DOHH2 (cell line): ENCODE results near the gene ZIM2.

Experiments
- H3F3A ChIP-seq: fragments of 200-600 bp; sonication (generic), shearing (Covaris generic); 2 replicates; pipeline ENCODE4 v1.6.0; 2016; ENCODE audit warnings: antibody characterized with exemption, mild to moderate bottlenecking; ENCODE audit not compliant: control insufficient read depth, insufficient read depth
- H3K27ac ChIP-seq: fragments of 200-600 bp; sonication (generic); 2 replicates; pipeline ENCODE4 v1.5.1; 2014; ENCODE audit warnings: low read depth, mild to moderate bottlenecking, low read length, moderate library complexity
- H3K27me3 ChIP-seq: fragments of 200-600 bp; sonication (generic); 2 replicates; pipeline ENCODE4 v1.6.1; 2014; ENCODE audit warnings: mild to moderate bottlenecking, low read length, mixed read lengths; ENCODE audit not compliant: control insufficient read depth
- H3K36me3 ChIP-seq: fragments of 200-600 bp; sonication (generic); 2 replicates; pipeline ENCODE4 v1.6.1; 2014; ENCODE audit warnings: mild to moderate bottlenecking, low read length, moderate library complexity, mixed read lengths; ENCODE audit not compliant: control insufficient read depth
- H3K4me1 ChIP-seq: fragments of 200-600 bp; sonication (generic); 2 replicates; pipeline ENCODE4 v1.6.1; 2014; ENCODE audit warnings: mild to moderate bottlenecking, low read length, mixed read lengths; ENCODE audit not compliant: control insufficient read depth
- H3K4me2 ChIP-seq: fragments of 200-600 bp; sonication (generic); 2 replicates; pipeline ENCODE4 v1.6.0; 2014; ENCODE audit warnings: mild to moderate bottlenecking, low read length, moderate library complexity
- H3K4me3 ChIP-seq: fragments of 200-600 bp; sonication (generic); 2 replicates; pipeline ENCODE4 v1.5.1; 2014; ENCODE audit warnings: mild to moderate bottlenecking, low read length, mixed read lengths
- H3K79me2 ChIP-seq: fragments of 200-600 bp; sonication (generic); 2 replicates; pipeline ENCODE4 v1.6.1; 2014; ENCODE audit warnings: mild to moderate bottlenecking, low read length, mixed read lengths; ENCODE audit not compliant: control insufficient read depth
- H3K9me2 ChIP-seq: fragments of 200-600 bp; sonication (generic); replicated peaks from 2 replicates; pipeline ENCODE4 v1.6.1; 2014; ENCODE audit warnings: mild to moderate bottlenecking, low read length, mixed read lengths; ENCODE audit not compliant: control insufficient read depth
- H3K9me3 ChIP-seq: fragments of 200-600 bp; sonication (generic); 2 replicates; pipeline ENCODE4 v1.6.1; 2014; ENCODE audit warnings: antibody characterized with exemption, low read length, mixed read lengths; ENCODE audit not compliant: control insufficient read depth, insufficient read depth
- H4K20me1 ChIP-seq: fragments of 200-600 bp; sonication (generic); 2 replicates; pipeline ENCODE4 v1.6.0; 2014; ENCODE audit warnings: low read depth, mild to moderate bottlenecking, antibody characterized with exemption, low read length, moderate library complexity; ENCODE audit not compliant: control insufficient read depth, insufficient read depth
- EZH2phosphoT487 ChIP-seq: fragments of 200-600 bp; sonication (generic); IDR thresholded peaks from 2 replicates; pipeline ENCODE4 v1.6.1; 2017; ENCODE audit warnings: borderline replicate concordance, mild to moderate bottlenecking, antibody characterized with exemption, low read length, moderate library complexity, mixed read lengths
- TF ChIP-seq, protein P1 (sequence below): fragments of 200-600 bp; sonication (generic); IDR thresholded peaks from one replicate; pipeline ENCODE4 v1.5.1; 2014; ENCODE audit warnings: antibody characterized with exemption, mild to moderate bottlenecking, low read depth, low read length; ENCODE audit not compliant: poor library complexity, severe bottlenecking

Gene ZIM2

DNA sequence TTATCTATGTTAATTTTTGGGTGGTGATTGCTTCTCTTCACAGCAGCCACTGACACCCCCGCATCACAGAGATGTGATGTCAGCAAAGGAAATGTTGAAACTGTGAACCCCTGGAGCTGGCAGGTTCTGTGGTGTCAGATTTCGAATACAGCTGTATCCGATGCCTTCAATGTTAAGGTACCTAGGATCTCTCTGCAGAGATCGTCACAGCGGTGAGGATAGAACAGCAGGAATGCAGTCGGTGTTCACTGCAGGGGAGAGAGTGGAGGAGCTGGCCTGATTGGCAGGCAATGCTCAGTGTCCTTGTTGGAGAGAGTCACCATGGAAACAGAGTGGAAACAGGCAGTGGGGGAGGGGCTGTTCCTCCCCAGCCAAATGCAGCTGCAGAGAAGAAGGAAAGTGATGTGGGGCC, 89.4 kb downstream of the ZIM2 start:
- no peaks in the 10 kb centered on the region for H3K36me3 ChIP-seq
- H3K9me2 ChIP-seq, result no peaks in the 10 kb centered on the region
- no peaks in the 10 kb centered on the region for H3F3A ChIP-seq
- no peak overlapping the region for H3K4me3 ChIP-seq
- peaks cover 6% of the 10 kb centered on the region; the same call in 1 of the 2 replicates for H3K9me3 ChIP-seq
- H3K79me2 ChIP-seq, result no peaks in the 10 kb centered on the region
- H3K4me2 ChIP-seq, result no peak overlapping the region
- no peaks in the 10 kb centered on the region for H4K20me1 ChIP-seq
- no peaks in the 10 kb centered on the region for H3K4me1 ChIP-seq
- H3K27me3 ChIP-seq, result no peaks in the 10 kb centered on the region
- H3K27ac ChIP-seq, result no peak overlapping the region
- TF ChIP-seq EZH2phosphoT487, result no peak
- TF ChIP-seq, protein P1, sequence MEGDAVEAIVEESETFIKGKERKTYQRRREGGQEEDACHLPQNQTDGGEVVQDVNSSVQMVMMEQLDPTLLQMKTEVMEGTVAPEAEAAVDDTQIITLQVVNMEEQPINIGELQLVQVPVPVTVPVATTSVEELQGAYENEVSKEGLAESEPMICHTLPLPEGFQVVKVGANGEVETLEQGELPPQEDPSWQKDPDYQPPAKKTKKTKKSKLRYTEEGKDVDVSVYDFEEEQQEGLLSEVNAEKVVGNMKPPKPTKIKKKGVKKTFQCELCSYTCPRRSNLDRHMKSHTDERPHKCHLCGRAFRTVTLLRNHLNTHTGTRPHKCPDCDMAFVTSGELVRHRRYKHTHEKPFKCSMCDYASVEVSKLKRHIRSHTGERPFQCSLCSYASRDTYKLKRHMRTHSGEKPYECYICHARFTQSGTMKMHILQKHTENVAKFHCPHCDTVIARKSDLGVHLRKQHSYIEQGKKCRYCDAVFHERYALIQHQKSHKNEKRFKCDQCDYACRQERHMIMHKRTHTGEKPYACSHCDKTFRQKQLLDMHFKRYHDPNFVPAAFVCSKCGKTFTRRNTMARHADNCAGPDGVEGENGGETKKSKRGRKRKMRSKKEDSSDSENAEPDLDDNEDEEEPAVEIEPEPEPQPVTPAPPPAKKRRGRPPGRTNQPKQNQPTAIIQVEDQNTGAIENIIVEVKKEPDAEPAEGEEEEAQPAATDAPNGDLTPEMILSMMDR, result no peak

DNA sequence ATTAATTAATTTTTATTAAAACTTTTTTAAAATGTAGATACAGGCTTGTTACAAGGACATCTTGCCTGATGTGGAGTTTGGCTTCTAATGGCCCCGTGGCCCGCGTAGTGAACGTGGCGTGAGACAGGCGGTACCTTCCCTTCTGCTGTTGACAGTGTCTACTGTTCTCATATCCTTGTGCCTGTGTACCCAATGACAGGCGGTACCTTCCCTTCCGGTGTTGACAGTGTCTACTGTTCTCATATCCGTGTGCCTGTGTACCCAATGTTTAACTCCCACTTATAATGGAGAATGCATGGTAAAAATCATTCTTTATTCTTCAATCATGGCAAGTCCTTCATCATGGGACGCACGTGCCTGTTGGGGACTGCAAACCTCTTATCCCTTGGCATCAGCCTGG, 89.9 kb downstream of the ZIM2 start:
- H3F3A ChIP-seq, result no peaks in the 10 kb centered on the region
- no peaks in the 10 kb centered on the region for H4K20me1 ChIP-seq
- H3K4me1 ChIP-seq, result no peaks in the 10 kb centered on the region
- H3K9me2 ChIP-seq, result no peaks in the 10 kb centered on the region
- TF ChIP-seq EZH2phosphoT487, result no peak
- TF ChIP-seq, protein P1, result no peak
- H3K36me3 ChIP-seq, result no peaks in the 10 kb centered on the region
- H3K27me3 ChIP-seq, result no peaks in the 10 kb centered on the region
- H3K9me3 ChIP-seq, result peaks cover 6% of the 10 kb centered on the region; the same call in 1 of the 2 replicates
- H3K27ac ChIP-seq, result no peak overlapping the region
- H3K79me2 ChIP-seq, result no peaks in the 10 kb centered on the region
- no peak overlapping the region for H3K4me2 ChIP-seq
- no peak overlapping the region for H3K4me3 ChIP-seq

DNA sequence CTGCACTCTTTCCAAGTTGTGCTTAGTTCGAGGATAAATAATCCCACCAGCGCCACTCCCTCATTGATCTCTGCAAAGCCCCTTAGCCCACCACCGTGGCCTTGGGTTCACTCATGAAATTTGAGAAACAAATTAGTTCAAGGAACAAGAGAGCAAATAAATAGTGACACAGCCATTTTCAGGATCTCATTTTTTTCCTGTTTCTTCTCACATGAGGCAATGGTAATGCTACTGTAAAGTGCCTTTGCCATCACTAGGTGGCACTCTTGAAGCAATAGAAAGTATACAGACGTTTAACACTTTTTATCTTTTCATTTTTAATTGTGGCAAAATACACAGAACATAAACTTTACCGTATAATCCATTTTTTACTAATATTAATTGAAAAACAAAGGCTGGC, 92.1 kb downstream of the ZIM2 start:
- no peaks in the 10 kb centered on the region for H3K4me1 ChIP-seq
- no peaks in the 10 kb centered on the region for H3K79me2 ChIP-seq
- no peaks in the 10 kb centered on the region for H4K20me1 ChIP-seq
- no peak overlapping the region for H3K27ac ChIP-seq
- no peak overlapping the region for H3K4me2 ChIP-seq
- TF ChIP-seq, protein P1, result peak; percentile 57
- no peak for TF ChIP-seq EZH2phosphoT487
- peaks cover 6% of the 10 kb centered on the region; the same call in 1 of the 2 replicates for H3K9me3 ChIP-seq
- no peak overlapping the region for H3K4me3 ChIP-seq
- H3K36me3 ChIP-seq, result no peaks in the 10 kb centered on the region
- no peaks in the 10 kb centered on the region for H3K9me2 ChIP-seq
- H3K27me3 ChIP-seq, result no peaks in the 10 kb centered on the region
- no peaks in the 10 kb centered on the region for H3F3A ChIP-seq

DNA sequence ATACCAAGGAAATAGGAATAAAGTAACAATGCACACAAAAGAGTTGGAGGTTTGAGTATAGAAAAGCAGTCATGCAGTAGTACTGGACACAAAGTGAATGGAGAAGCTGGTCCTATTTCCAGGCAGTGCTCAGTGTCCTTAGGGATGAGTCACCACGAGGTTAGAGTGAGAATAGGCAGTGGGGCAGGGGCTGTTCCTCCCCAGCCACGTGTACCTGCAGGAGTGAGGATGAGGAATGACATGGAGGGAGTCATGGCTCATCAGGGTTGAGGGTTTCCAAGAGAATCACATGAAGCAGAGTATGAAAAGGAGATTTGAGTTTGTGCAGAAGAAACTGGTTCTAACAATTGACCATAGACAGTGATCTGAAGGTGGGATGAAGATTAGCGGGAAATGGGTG, 94.2 kb downstream of the ZIM2 start:
- no peak overlapping the region for H3K4me2 ChIP-seq
- no peaks in the 10 kb centered on the region for H3F3A ChIP-seq
- H3K9me3 ChIP-seq, result peaks cover 6% of the 10 kb centered on the region; the same call in 1 of the 2 replicates
- no peaks in the 10 kb centered on the region for H3K9me2 ChIP-seq
- H4K20me1 ChIP-seq, result no peaks in the 10 kb centered on the region
- H3K27me3 ChIP-seq, result no peaks in the 10 kb centered on the region
- no peak for TF ChIP-seq EZH2phosphoT487
- TF ChIP-seq, protein P1, result no peak
- H3K27ac ChIP-seq, result no peak overlapping the region
- no peak overlapping the region for H3K4me3 ChIP-seq
- H3K4me1 ChIP-seq, result no peaks in the 10 kb centered on the region
- no peaks in the 10 kb centered on the region for H3K79me2 ChIP-seq
- no peaks in the 10 kb centered on the region for H3K36me3 ChIP-seq
